ENCODE data around the gene MSLN.

DNA sequence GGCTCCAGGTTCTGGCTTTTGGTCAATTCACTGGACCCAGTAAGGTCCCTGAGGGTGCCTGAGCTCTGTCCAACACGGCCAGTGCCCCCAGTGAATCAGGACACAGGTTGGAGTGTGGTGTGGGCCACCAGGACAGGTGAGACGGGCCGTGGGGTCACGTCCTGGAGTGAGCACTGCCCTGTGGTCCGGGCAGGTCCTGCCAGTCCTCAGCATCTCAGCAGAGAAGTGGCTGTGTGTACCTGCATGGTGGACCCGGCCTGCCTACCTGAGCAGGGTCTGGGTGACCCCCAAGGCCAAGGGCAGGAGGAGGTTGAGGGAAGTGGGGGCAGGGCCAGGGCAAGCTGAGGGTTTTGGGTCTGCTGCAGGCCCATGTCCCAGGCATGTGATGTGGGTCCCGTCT, 41.9 kb downstream of the MSLN start:
- TF ChIP-seq, protein P1, sequence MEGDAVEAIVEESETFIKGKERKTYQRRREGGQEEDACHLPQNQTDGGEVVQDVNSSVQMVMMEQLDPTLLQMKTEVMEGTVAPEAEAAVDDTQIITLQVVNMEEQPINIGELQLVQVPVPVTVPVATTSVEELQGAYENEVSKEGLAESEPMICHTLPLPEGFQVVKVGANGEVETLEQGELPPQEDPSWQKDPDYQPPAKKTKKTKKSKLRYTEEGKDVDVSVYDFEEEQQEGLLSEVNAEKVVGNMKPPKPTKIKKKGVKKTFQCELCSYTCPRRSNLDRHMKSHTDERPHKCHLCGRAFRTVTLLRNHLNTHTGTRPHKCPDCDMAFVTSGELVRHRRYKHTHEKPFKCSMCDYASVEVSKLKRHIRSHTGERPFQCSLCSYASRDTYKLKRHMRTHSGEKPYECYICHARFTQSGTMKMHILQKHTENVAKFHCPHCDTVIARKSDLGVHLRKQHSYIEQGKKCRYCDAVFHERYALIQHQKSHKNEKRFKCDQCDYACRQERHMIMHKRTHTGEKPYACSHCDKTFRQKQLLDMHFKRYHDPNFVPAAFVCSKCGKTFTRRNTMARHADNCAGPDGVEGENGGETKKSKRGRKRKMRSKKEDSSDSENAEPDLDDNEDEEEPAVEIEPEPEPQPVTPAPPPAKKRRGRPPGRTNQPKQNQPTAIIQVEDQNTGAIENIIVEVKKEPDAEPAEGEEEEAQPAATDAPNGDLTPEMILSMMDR (IDR thresholded peaks at IDR 0.05): no peak
- TF ChIP-seq POLR2A (IDR thresholded peaks at IDR 0.05): no peak
